Heart left ventricle (tissue), 16 donors: ENCODE results near the gene AMPD2. TPM values are rescaled to one million over a fixed set of nuclear protein-coding genes. Genes with fewer than 3 reads are reported as not detected.

ENCODE experiments used
- ATAC-seq, 4 donors: fragments of 200-7000 bp; cut with Tn5 transposase; one replicate each; pipeline ENCODE4 v1.9.1; 2020 to 2022; ENCODE audit warnings: moderate library complexity in 4 of 4, mild to moderate bottlenecking in 3 of 4, moderate number of reproducible peaks in 1 of 4
- DNase-seq, 5 donors: peaks; one replicate each; pipeline ENCODE4 v3.0.0-alpha.2; 2020
- H3K27ac ChIP-seq, 12 donors: fragments of 200-600 bp; sonication (generic) in 4 of 12; one replicate each; pipeline versions ENCODE4 v1.5.0 to v1.8.0; 2016 to 2022; ENCODE audit warnings: mild to moderate bottlenecking in 2 of 12
- H3K27me3 ChIP-seq, 9 donors: fragments of 200-600 bp; sonication (generic) in 2 of 9; one replicate each; pipeline versions ENCODE4 v1.5.1 to v1.8.0; 2016 to 2022; ENCODE audit warnings: mild to moderate bottlenecking in 3 of 9
- H3K36me3 ChIP-seq, 9 donors: fragments of 200-600 bp; sonication (generic) in 2 of 9; one replicate each; pipeline versions ENCODE4 v1.5.0 to v1.8.0; 2018 to 2022; ENCODE audit warnings: mild to moderate bottlenecking in 2 of 9
- H3K4me1 ChIP-seq, 12 donors: fragments of 200-600 bp; sonication (generic) in 4 of 12; one replicate each; pipeline versions ENCODE4 v1.5.0 to v1.8.0; 2016 to 2022; ENCODE audit warnings: mild to moderate bottlenecking in 3 of 12
- H3K4me3 ChIP-seq, 12 donors: fragments of 200-600 bp; sonication (generic) in 4 of 12; one replicate each; pipeline versions ENCODE4 v1.5.0 to v1.8.0; 2017 to 2022; ENCODE audit warnings: mild to moderate bottlenecking in 9 of 12, moderate library complexity in 4 of 12
- H3K9me3 ChIP-seq, 12 donors: fragments of 200-600 bp; sonication (generic) in 4 of 12; one replicate each; pipeline versions ENCODE4 v1.5.0 to v1.8.0; 2016 to 2022; ENCODE audit warnings: mild to moderate bottlenecking in 1 of 12
- POLR2A ChIP-seq, 2 donors: fragments of 450-650 bp; IDR thresholded peaks; one replicate each; pipeline ENCODE4 v1.6.1; 2017; ENCODE audit warnings: antibody characterized with exemption in 2 of 2, mild to moderate bottlenecking in 2 of 2, moderate library complexity in 2 of 2
- WGBS, 4 donors: extraction: QIAGEN DNeasy Blood & Tissue Kit in 2 of 4; methylation state at CpG; one replicate each; pipeline versions ENCODE4 v1.1.5 to v1.1.7; 2013 to 2018; 5-methylcytosine and 5-hydroxymethylcytosine counted together
- intact Hi-C, 10 donors: fragments of 100-400 bp; cut with DNase I; formaldehyde crosslinking; loops; one replicate each; pipeline versions ENCODE4 v1.11.1 to v1.14.2; 2022
- polyA plus RNA-seq, 2 donors: library from polyadenylated mRNA; stranded (reverse); fragments of 200-250 nt; gene quantifications; one replicate each; pipeline ENCODE4 v1.2.3, GENCODE V29; 2013
- total RNA-seq, 9 donors: library from RNA; depleted of rRNA in 2 of 9; stranded (reverse); fragments of >200 nt in 2 of 9; fragmentation: NEBNext Ultra II Directional in 3 of 9; extraction: Animal tissue kit (Norgen Biotek cat#: 25700) in 3 of 9; gene quantifications; one replicate each; pipeline versions ENCODE4 v1.1.0 to v1.2.4, GENCODE V29; 2016 to 2023
- TF ChIP-seq, protein P1 (sequence below), 12 donors: fragments of 200-600 bp; sonication (generic) in 4 of 12; IDR thresholded peaks; one replicate each; pipeline versions ENCODE4 v1.5.0 to v1.8.0; 2018 to 2022; ENCODE audit warnings: antibody characterized with exemption in 12 of 12, mild to moderate bottlenecking in 5 of 12
- donor health status: ischemic (EF 13 %, LVEDD 7.1; RV severe dilation, severe dysfunction).
- donor health status: healthy with polysubstance abuse.
- donor health status: DM: no; HTN: yes; CAD: no.
- donor health status: DM: no; HTN: no; CAD: no.
- donor health status: ischemic (EF 25% LVEDD 6.9; RV normal size, moderate dysfunction).
- donor health status: ischemic (EF 25% LVEDD 5.7; RV mildly dilated, moderate dysfunction).
- donor health status: healthy.
- donor health status: DM: yes; HTN: yes; CAD: no.
- donor health status: ischemic (EF 35%, LVEDD 5.7; RV mildly dilated, moderate dysfunction).
- donor health status: nonischemic (EF 11% LVEDD 7.7; RV severe dilation, severe dysfunction).
- donor health status: DM: yes; HTN: yes; CAD: no.
- donor health status: PGD.
- donor health status: ischemic (EF 29% LVEDD 5.4; RV normal size, mild dysfunction).
- donor health status: nonischemic (EF 23%, LVEDD 6.1; RV moderate dilation, normal function).

The AMPD2 gene
- total and polyA plus RNA-seq, 11 donors: 7.4 to 29.9 (median 10.0) TPM

- ATAC-seq: no peak
- no peak overlapping the region for H3K27ac ChIP-seq
- 66 to 91% (median 84%) methylated on average over 2 of the region's 2 CpGs for WGBS, 4 donors
- intact Hi-C loops: loop anchor here in 1 of 10 donors (5.0 kb wide), 1 partner anchor 35 kb away; the partner anchor contains the start of gene GSTM1
- H3K36me3 ChIP-seq: no peaks in the 10 kb centered on the region
- H3K9me3 ChIP-seq: no peaks in the 10 kb centered on the region
- no peak overlapping the region for H3K4me3 ChIP-seq
- H3K27me3 ChIP-seq: no peaks in the 10 kb centered on the region
- TF ChIP-seq, protein P1, sequence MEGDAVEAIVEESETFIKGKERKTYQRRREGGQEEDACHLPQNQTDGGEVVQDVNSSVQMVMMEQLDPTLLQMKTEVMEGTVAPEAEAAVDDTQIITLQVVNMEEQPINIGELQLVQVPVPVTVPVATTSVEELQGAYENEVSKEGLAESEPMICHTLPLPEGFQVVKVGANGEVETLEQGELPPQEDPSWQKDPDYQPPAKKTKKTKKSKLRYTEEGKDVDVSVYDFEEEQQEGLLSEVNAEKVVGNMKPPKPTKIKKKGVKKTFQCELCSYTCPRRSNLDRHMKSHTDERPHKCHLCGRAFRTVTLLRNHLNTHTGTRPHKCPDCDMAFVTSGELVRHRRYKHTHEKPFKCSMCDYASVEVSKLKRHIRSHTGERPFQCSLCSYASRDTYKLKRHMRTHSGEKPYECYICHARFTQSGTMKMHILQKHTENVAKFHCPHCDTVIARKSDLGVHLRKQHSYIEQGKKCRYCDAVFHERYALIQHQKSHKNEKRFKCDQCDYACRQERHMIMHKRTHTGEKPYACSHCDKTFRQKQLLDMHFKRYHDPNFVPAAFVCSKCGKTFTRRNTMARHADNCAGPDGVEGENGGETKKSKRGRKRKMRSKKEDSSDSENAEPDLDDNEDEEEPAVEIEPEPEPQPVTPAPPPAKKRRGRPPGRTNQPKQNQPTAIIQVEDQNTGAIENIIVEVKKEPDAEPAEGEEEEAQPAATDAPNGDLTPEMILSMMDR (IDR thresholded peaks at IDR 0.05): no peak
- no peak for TF ChIP-seq POLR2A (IDR thresholded peaks at IDR 0.05)
- H3K4me1 ChIP-seq: peaks cover 0 to 24% (median 11%) of the 10 kb centered on the region in 12 donors
- no peak for DNase-seq
Measured at GRCh38 chr1:109652402-109652801, 32.8 kb downstream of the AMPD2 start.

- Histone ChIP-seq H3K27me3 (no peaks in the 10 kb centered on the region), H3K4me3 (no peak overlapping the region), H3K4me1 (peaks cover 0 to 24% (median 11%) of the 10 kb centered on the region in 12 donors), H3K9me3 (no peaks in the 10 kb centered on the region), H3K27ac (no peak overlapping the region), H3K36me3 (peaks cover 0 to 7% (median 0%) of the 10 kb centered on the region in 9 donors)
- ATAC-seq (no peak), DNase-seq (no peak)
- intact Hi-C loops: loop anchor here in 1 of 10 donors (5.0 kb wide), 1 partner anchor 34 kb away; the partner anchor contains the start of gene GSTM1
- 89 to 92% (median 90%) methylated on average over 2 of the region's 2 CpGs for WGBS, 4 donors
- TF ChIP-seq, protein P1 (IDR thresholded peaks at IDR 0.05): no peak
- no peak for TF ChIP-seq POLR2A (IDR thresholded peaks at IDR 0.05)
Measured at GRCh38 chr1:109653306-109653705, 33.7 kb downstream of the AMPD2 start.

GRCh38 chr1:109654519-109654918 is 34.9 kb downstream of the AMPD2 start:
- ATAC-seq (no peak), DNase-seq (no peak)
- no peaks in the 10 kb centered on the region for H3K27me3 ChIP-seq
- peak overlapping the region in 1 of 12 donors; percentile 88 for H3K27ac ChIP-seq
- H3K4me3 ChIP-seq: no peak overlapping the region
- peaks cover 0 to 28% (median 11%) of the 10 kb centered on the region in 12 donors for H3K4me1 ChIP-seq
- 89 to 92% (median 90%) methylated on average over 12 of the region's 12 CpGs for WGBS, 4 donors
- H3K36me3 ChIP-seq: peaks cover 0 to 15% (median 9%) of the 10 kb centered on the region in 9 donors
- intact Hi-C loops: loop anchor here in 1 of 10 donors (5.0 kb wide), 1 partner anchor 33 kb away; the partner anchor contains the start of gene GSTM1
- no peaks in the 10 kb centered on the region for H3K9me3 ChIP-seq
- no peak for TF ChIP-seq POLR2A (IDR thresholded peaks at IDR 0.05)
- TF ChIP-seq, protein P1 (IDR thresholded peaks at IDR 0.05): no peak

DNA sequence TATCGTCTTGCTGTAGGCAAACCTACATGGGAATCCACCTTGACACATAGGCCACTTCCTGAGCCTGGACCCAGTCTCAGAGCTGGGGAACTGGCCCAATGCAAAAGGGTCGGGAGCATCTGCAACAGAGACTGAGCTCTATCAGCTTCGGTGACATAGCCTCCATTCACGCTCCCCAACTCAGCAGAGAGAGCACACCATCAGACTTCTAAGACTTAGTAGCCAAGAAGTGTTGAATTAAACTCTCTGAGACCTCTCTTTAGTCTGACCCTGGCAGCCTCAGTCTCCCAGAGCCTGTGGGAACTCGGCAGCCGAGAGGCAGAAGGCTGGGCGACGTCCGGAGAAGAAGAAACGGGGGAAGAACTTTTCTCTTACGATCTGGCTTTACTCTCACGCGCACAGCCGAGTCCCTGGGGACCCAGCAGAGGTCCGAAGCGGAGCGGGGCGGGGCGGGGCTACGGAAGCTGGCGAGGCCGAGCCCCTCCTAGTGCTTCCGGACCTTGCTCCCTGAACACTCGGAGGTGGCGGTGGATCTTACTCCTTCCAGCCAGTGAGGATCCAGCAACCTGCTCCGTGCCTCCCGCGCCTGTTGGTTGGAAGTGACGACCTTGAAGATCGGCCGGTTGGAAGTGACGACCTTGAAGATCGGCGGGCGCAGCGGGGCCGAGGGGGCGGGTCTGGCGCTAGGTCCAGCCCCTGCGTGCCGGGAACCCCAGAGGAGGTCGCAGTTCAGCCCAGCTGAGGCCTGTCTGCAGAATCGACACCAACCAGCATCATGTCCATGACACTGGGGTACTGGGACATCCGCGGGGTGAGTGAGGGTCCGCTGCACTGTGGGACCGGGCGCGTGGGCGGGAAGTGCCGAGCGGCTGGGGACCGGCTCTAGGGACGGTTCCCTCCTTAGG is 36.2 kb downstream of the AMPD2 start, which contains the start of gene GSTM4:
Gene GSTM4 (plus strand): TSS at position 485 of the 905 bp plus-strand sequence. CDS start 291 bp downstream, at position 776.
- Histone ChIP-seq H3K4me3 (peak within 1 kb of the TSS; percentile 34 to 86 (median 70)), H3K27me3 (no peaks in the 10 kb centered on the region), H3K9me3 (no peaks in the 10 kb centered on the region), H3K27ac (peak within 1 kb of the TSS; percentile 80 to 95 (median 87)), H3K36me3 (peaks cover 0 to 26% (median 16%) of the 10 kb centered on the region in 9 donors), H3K4me1 (peaks cover 0 to 28% (median 11%) of the 10 kb centered on the region in 12 donors)
- DNase-seq (peak; percentile 91 to 94 (median 92)), ATAC-seq (peak; percentile 90 to 98 (median 96))
- intact Hi-C loops: no loop called here
- TF ChIP-seq, protein P1 (IDR thresholded peaks at IDR 0.05): peak in 3 of 12 donors; percentile 31 to 44 (median 37)
- TF ChIP-seq POLR2A (IDR thresholded peaks at IDR 0.05): peak in 1 of 2 donors; percentile 38
- 1 to 5% (median 2%) methylated on average over 15 to 54 of the region's 54 CpGs for WGBS, 4 donors
